Measurements from ENCODE around the gene MOCS1.

Gene MOCS1

GRCh38 chr6:39904946-39905639 lies 29.2 kb downstream of the MOCS1 start:
- no peak for DNase-seq (ENCODE audit: low read depth in 1 of 2, low spot score in 1 of 2)

DNA sequence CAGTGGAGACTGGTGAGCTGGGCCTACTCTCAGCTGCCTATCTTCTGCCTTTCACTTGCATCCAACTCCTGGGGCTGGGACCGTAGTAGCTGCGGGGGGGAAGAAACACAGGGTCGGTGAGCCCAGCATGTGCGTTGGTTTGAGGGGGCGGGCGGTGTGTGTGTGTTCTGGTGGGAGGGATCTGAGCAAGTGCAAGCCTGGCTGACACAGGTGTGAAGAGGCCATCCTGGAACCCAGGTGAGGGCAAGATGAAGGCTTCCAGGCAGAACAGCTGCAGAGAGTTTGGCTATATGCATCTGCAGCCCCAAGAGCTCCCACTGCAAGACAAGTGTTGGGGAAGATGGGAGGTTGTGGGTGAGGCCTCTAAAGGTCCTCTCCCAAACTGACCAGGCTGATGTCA lies 30.6 kb downstream of the MOCS1 start:
- DNase-seq (ENCODE audit: low read depth in 1 of 2, low spot score in 1 of 2) = no peak

DNA sequence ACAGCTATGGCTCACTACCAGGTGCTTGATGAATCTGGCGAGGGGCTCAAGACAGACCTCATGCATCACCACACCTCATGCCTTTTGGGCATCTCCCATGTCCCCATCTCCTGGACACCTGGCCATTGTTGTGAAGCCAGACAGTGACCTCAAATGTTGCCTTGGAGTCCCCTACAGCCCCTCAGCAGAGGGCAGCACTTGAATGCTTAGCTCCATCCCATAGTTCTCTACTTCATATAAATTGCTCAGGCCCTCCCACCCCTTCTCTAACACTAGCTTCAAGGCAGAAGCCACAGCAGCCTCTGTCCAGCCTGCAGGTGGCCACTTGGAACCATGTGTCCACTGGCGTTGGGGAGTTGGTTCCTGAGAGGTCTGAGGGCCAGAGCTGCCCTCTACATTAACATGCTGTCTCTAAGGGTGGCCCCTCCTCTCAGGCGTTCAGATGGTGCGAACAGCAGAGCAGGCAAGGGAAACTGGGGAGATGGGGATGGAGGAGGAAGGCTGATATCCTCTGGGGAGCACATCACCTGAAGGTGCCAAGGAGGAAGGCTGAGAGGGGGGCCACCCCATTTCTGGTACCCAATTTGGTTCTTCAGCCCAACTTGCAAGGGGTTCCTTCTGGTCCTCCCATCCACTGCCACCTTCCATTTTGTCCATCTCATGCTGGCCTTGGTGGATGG lies 31.3 kb downstream of the MOCS1 start:
- DNase-seq (ENCODE audit: low read depth in 1 of 2, low spot score in 1 of 2) = no peak

- no peak for DNase-seq (ENCODE audit: low read depth in 1 of 2, low spot score in 1 of 2)
These were observed 32.1 kb downstream of the MOCS1 start for GRCh38 chr6:39902136-39902535.

DNA sequence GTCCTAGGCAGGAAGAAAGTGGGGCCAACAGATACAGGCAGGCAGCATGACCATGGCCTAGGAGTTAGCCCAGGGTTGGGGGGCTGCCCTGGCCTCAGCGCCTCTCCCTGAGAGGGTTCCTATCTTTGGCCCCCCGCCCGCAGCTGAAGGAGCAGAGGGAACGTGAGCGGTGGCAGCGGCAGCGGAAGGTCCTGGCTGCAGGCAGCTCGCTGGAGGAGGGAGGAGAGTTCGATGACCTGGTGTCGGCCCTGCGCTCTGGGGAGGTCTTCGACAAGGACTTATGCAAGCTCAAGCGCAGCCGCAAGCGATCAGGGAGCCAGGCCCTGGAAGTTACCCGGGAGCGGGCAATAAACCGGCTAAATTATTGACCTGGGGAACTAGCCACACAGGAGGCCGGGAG lies 32.6 kb downstream of the MOCS1 start:
- no peak for DNase-seq (ENCODE audit: low read depth in 1 of 2, low spot score in 1 of 2)

DNA sequence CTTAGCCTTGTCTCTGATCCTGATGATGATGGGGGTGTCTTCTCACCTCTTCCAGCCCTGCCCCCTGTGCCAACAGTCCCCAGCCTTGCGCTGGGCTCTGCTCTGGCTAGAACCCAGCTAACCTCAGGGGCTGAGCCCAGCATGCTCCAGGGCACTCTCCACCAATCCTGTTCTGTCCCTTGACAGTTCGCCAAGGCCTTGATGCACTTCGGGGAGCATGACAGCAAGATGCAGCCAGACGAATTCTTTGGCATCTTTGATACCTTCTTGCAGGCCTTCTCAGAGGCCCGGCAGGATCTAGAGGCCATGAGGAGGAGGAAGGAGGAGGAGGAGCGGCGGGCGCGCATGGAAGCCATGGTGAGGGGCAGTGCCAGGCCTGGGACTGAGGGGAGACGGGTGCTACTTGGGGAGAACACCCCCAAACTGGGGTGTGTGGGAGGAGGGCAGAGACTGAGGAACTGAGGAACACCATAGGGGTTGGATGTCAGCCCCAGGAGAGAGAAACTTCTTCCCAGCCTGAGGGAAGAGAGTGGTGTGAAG lies 33.1 kb downstream of the MOCS1 start:
- DNase-seq (ENCODE audit: low read depth in 1 of 2, low spot score in 1 of 2) = no peak

DNA sequence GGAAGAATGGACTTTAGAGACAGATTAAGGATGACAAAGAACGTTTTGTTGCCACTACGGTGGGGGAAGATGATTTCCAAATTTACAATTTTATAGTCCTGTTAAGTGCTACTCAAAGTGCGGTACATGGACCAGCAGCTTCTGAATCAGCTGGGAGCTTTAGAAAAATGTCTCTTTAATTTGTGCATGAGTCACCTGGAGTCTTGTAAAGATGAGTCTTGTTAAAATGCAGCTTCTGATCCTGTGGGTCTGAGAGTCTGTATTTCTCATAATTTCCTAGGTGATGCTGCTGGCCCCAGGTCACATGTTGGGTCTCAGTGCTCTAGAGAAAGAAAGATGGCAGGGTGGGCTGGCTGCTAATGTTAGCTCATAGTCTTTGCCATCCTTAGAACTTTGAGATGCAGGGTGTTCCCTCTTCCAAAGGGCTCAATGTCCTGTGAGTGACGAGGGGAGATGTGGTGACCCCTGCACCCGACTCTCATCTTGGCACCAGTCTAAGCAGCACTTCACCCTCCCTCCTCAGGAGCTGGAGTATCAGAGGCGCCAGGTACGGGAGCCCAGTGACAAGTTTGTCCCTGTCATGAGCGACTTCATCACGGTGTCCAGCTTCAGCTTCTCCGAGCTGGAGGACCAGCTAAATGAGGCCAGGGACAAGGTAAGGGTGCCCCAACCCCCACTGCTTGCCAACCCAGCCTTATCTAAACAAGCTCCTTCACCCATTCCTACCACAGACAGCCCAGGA lies 34.5 kb downstream of the MOCS1 start:
- no peak for DNase-seq (ENCODE audit: low read depth in 1 of 2, low spot score in 1 of 2)

- DNase-seq (ENCODE audit: low read depth in 1 of 2, low spot score in 1 of 2) = no peak
These were observed 35.6 kb downstream of the MOCS1 start for GRCh38 chr6:39898625-39899024.

- DNase-seq (ENCODE audit: low read depth in 1 of 2, low spot score in 1 of 2) = no peak
These were observed 36.6 kb downstream of the MOCS1 start for GRCh38 chr6:39897698-39898097.

GRCh38 chr6:39896701-39897100 lies 37.6 kb downstream of the MOCS1 start:
- no peak for DNase-seq (ENCODE audit: low read depth in 1 of 2, low spot score in 1 of 2)

GRCh38 chr6:39893286-39893685 lies 41.0 kb downstream of the MOCS1 start:
- no peak for DNase-seq (ENCODE audit: low read depth in 1 of 2, low spot score in 1 of 2)

- DNase-seq (ENCODE audit: low read depth in 1 of 2, low spot score in 1 of 2) = no peak
These were observed 41.7 kb downstream of the MOCS1 start for GRCh38 chr6:39892490-39893129.

GRCh38 chr6:39891976-39892375 lies 42.3 kb downstream of the MOCS1 start:
- no peak for DNase-seq (ENCODE audit: low read depth in 1 of 2, low spot score in 1 of 2)

- no peak for DNase-seq (ENCODE audit: low read depth in 1 of 2, low spot score in 1 of 2)
These were observed 42.9 kb downstream of the MOCS1 start for GRCh38 chr6:39891353-39891752.

DNA sequence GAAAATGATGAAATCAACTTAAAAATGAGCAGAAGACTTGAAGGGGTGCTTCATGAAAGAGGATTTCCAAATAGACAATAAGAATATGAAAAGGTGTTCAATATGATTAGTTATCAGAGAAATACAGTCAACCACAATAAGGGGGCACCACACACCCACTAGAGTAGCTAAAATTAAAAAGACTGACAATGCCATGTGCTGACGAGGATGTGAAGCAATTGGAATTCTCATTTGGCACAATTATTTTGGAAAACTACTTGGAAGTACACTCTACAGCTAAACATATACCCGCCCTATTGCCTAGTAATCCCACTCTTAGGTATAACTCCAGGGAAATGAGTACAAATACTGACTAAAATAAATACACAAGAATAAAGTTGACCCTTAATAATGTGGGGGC lies 45.0 kb downstream of the MOCS1 start:
- no peak for DNase-seq (ENCODE audit: low read depth in 1 of 2, low spot score in 1 of 2)

GRCh38 chr6:39887692-39888450 lies 46.4 kb downstream of the MOCS1 start:
- no peak for DNase-seq (ENCODE audit: low read depth in 1 of 2, low spot score in 1 of 2)

DNA sequence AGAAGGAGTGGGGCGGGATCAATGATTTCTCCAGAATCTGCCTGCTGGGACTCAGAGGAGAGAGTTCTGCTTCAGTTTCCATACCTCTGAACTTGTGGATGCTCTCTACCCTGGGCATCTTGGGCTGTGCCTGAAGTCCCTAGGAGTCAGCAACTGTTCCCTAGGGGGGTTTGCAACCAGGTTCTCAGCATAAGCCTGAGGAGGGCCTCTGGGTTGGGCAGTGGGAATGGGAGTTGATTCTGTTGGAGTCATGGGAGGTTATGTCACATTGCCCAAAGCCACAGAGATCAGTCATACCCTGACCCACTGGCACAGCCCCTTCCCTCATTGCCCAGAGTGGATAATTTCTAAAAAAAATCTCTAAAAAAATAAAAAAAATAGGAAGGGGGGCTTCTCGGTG lies 47.4 kb downstream of the MOCS1 start:
- DNase-seq (ENCODE audit: low read depth in 1 of 2, low spot score in 1 of 2) = no peak

- no peak for DNase-seq (ENCODE audit: low read depth in 1 of 2, low spot score in 1 of 2)
These were observed 48.6 kb downstream of the MOCS1 start for GRCh38 chr6:39885691-39886090.

DNA sequence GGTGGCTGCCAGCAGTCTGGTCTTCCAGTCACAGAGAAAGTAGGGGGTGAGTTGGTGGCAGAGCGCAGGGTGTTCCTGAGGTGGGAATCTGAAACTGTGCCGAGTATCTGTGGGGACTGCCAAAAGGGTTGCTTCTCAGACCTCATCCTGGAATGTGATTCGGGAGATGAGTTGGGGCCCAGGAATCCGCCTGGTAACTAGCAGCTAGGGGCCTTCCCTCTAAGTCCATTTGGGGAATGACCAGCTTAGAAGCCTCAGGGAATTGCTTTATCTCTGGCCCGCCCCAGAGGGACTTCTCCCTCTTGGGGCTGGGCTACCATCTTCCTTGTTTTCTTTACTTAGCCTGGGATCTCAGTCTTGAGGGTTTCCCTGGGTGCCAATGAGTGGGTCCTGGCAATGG lies 49.6 kb downstream of the MOCS1 start:
- no peak for DNase-seq (ENCODE audit: low read depth in 1 of 2, low spot score in 1 of 2)

DNA sequence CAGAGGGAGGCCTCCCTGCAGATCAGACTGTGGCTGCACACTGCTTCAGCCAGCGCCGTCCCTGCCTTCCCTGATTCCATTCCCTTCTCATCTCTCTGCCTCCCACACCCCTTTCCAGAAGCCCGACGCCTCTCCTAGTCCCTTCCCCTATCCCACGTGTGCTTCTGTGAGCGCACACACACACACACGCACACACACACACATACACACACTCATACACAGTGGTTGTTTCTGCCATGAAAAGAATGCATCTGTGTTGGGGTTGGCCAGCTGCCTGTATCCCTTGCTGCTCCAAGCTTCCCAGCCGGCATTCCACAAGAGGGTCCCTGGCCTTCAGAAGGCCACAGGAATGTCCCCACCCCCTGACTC lies 51.7 kb downstream of the MOCS1 start:
- no peak for DNase-seq (ENCODE audit: low read depth in 1 of 2, low spot score in 1 of 2)

Measured in activated T-helper 1 cell treated with anti-CD3 and anti-CD28 coated beads, Interleukin-2, amount 50 U/mL, for 16 hours (primary cell).